Stimulated activated memory B cell treated with anti-CD40 and anti-IgM and Interleukin-4, amounts not matched to agents 10 μg/mL and 1 μg/mL and 100 μg/mL, for 72 hours (primary cell): Measurements from ENCODE around the gene TNS4.

Experiments used
- ATAC-seq: fragments of 150-1000 bp; cut with Tn5 transposase; 2 replicates; pipeline ENCODE4 v1.10.0; 2021
- H3K27ac Mint-ChIP-seq: one replicate; pipeline ENCODE4 v1.8.0; 2022; ENCODE audit warnings: mild to moderate bottlenecking, mixed read lengths
- H3K27me3 Mint-ChIP-seq: one replicate; pipeline ENCODE4 v1.8.0; 2022; ENCODE audit warnings: mixed read lengths
- H3K36me3 Mint-ChIP-seq: one replicate; pipeline ENCODE4 v1.8.0; 2022; ENCODE audit warnings: mixed read lengths
- H3K4me1 Mint-ChIP-seq: one replicate; pipeline ENCODE4 v1.8.0; 2022; ENCODE audit warnings: mixed read lengths
- H3K4me3 Mint-ChIP-seq: one replicate; pipeline ENCODE4 v1.8.0; 2022; ENCODE audit warnings: mild to moderate bottlenecking, moderate library complexity, mixed read lengths
- H3K9me3 Mint-ChIP-seq: one replicate; pipeline ENCODE4 v1.8.0; 2022; ENCODE audit warnings: mixed read lengths

Gene TNS4

GRCh38 chr17:40467281-40467867, 34.0 kb downstream of the TNS4 start:
- peaks cover 26% of the 10 kb centered on the region for H3K27me3 Mint-ChIP-seq
- no peaks in the 10 kb centered on the region for H3K36me3 Mint-ChIP-seq
- no peaks in the 10 kb centered on the region for H3K4me1 Mint-ChIP-seq
- H3K4me3 Mint-ChIP-seq = no peak overlapping the region
- H3K9me3 Mint-ChIP-seq = no peaks in the 10 kb centered on the region
- ATAC-seq = no peak
- H3K27ac Mint-ChIP-seq = no peak overlapping the region

DNA sequence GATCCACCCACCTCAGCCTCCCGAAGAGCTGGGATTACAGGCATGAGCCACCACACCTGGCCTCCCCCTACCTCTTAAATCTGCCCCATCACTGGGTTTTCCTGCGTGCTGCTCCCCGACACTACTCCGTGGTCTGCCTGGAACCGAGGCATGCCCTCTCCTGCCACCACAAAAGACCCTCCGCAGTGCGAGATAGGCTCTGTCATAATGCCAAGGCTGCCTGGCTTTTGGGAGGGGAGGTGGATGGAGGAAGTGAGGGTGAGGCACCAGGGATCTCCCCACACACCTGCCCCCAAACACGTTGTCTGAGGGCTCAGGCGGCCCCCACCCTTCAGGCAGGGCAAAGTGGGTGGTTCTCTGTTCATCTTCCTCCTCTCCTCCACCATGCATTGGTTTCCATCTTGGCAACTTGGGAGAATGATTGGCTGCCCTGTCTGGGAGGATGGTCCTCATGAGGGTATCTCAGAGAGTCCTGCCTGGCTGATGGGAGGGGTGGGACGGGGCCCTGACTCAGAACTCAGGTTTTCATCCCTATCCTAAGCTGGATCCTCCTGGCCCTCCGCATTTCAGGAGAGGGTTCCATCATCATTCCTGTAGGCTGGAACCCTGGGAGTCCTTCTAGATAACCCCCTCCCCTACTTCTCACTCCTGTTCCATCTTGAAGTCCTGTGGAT, 35.0 kb downstream of the TNS4 start:
- H3K36me3 Mint-ChIP-seq = no peaks in the 10 kb centered on the region
- H3K27me3 Mint-ChIP-seq = peaks cover 17% of the 10 kb centered on the region
- no peaks in the 10 kb centered on the region for H3K9me3 Mint-ChIP-seq
- no peak overlapping the region for H3K27ac Mint-ChIP-seq
- no peaks in the 10 kb centered on the region for H3K4me1 Mint-ChIP-seq
- H3K4me3 Mint-ChIP-seq = no peak overlapping the region
- ATAC-seq = no peak

DNA sequence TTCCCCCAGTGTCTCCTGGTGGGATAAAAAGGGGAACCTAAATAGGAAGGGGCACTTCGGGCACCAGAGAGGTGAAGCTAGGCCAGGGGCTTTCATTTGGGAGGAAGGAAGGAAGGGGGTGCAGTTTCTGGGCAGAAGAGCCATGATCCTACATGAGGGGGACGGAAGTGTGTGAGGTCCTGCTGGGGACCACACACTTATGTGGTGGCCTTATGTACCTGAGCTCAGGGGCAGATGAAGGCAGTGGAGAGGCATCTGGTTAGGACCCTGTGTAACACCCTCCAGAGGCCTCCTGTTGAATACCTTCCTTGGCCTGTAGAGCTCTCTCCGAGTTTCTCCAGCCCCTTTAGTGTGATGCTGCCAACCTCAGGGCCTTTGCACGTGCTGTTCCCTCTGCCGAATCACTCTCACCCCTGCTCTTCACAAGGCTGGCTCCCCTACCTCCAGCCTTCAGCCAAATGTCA, 37.0 kb downstream of the TNS4 start:
- Mint-ChIP-seq H3K27me3 (peaks cover 5% of the 10 kb centered on the region), H3K9me3 (no peaks in the 10 kb centered on the region), H3K36me3 (no peaks in the 10 kb centered on the region), H3K27ac (no peak overlapping the region), H3K4me1 (no peaks in the 10 kb centered on the region), H3K4me3 (no peak overlapping the region)
- no peak for ATAC-seq

GRCh38 chr17:40463122-40463550, 38.3 kb downstream of the TNS4 start:
- H3K27me3 Mint-ChIP-seq = no peaks in the 10 kb centered on the region
- H3K36me3 Mint-ChIP-seq = no peaks in the 10 kb centered on the region
- H3K9me3 Mint-ChIP-seq = no peaks in the 10 kb centered on the region
- no peak for ATAC-seq
- H3K4me1 Mint-ChIP-seq = no peaks in the 10 kb centered on the region
- H3K27ac Mint-ChIP-seq = no peak overlapping the region
- no peak overlapping the region for H3K4me3 Mint-ChIP-seq

- no peaks in the 10 kb centered on the region for H3K36me3 Mint-ChIP-seq
- H3K4me3 Mint-ChIP-seq = no peak overlapping the region
- H3K27ac Mint-ChIP-seq = no peak overlapping the region
- H3K9me3 Mint-ChIP-seq = no peaks in the 10 kb centered on the region
- ATAC-seq = no peak
- no peaks in the 10 kb centered on the region for H3K27me3 Mint-ChIP-seq
- H3K4me1 Mint-ChIP-seq = no peaks in the 10 kb centered on the region
Measured at GRCh38 chr17:40462343-40463121, 38.9 kb downstream of the TNS4 start.

DNA sequence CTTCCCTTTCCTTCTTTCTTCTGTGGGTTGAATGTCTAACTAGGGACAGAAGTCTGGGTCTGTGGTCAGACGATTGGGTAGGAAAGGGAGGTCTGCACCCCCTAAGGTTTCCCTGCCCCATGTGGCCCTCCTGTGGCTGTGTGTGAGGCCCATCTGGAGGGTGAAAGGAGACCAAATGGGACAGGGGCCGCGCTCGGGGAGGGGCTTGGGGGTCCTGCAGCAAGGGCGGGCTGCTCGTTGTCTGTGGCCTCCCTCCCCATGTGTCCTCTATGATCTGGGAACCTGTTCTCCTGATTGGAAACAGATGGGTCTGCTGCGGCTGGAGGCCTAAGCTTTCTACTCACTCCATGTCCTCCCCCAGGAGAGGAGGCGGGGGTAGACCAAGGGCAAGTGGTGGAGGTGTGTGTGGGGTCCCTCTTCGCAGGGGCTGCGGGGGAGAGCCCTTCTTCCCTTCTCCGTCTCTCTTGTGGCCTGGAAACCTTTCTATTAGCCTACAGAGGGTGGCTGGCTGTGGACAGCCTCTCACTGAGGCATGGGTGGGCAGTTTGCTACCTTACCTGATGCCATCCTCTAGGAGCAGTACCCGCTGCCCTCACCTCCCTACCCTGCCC, 39.6 kb downstream of the TNS4 start:
- Mint-ChIP-seq H3K9me3 (no peaks in the 10 kb centered on the region), H3K4me3 (no peak overlapping the region), H3K36me3 (no peaks in the 10 kb centered on the region), H3K27me3 (no peaks in the 10 kb centered on the region), H3K27ac (no peak overlapping the region), H3K4me1 (no peaks in the 10 kb centered on the region)
- ATAC-seq = peak; percentile 13

GRCh38 chr17:40460968-40461731, 40.3 kb downstream of the TNS4 start:
- no peak overlapping the region for H3K4me3 Mint-ChIP-seq
- no peak overlapping the region for H3K27ac Mint-ChIP-seq
- no peaks in the 10 kb centered on the region for H3K36me3 Mint-ChIP-seq
- H3K4me1 Mint-ChIP-seq = no peaks in the 10 kb centered on the region
- no peak for ATAC-seq
- no peaks in the 10 kb centered on the region for H3K9me3 Mint-ChIP-seq
- no peaks in the 10 kb centered on the region for H3K27me3 Mint-ChIP-seq

DNA sequence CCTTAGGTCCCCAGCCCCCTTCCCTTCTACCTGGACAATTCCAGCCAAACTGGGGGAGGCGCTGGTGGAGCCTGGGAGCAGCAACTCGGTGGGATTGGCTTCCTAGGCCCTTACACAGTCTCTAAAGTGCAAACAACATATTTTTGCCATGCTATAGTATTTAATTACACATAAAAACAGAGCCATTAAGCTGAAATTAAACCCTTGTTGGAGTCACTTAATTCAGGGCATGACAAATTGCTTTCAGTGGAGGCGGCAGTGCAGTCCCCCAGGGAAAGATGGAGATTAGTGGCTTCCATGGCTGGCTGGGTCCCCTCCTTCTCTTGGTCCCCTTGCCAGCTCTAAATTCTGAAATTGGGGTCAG, 40.8 kb downstream of the TNS4 start:
- H3K27ac Mint-ChIP-seq = no peak overlapping the region
- no peaks in the 10 kb centered on the region for H3K9me3 Mint-ChIP-seq
- no peaks in the 10 kb centered on the region for H3K27me3 Mint-ChIP-seq
- ATAC-seq = no peak
- H3K4me3 Mint-ChIP-seq = no peak overlapping the region
- no peaks in the 10 kb centered on the region for H3K4me1 Mint-ChIP-seq
- H3K36me3 Mint-ChIP-seq = no peaks in the 10 kb centered on the region

- Mint-ChIP-seq H3K36me3 (no peaks in the 10 kb centered on the region), H3K27me3 (no peaks in the 10 kb centered on the region), H3K27ac (no peak overlapping the region), H3K4me1 (no peaks in the 10 kb centered on the region), H3K9me3 (no peaks in the 10 kb centered on the region), H3K4me3 (no peak overlapping the region)
- ATAC-seq = no peak
Measured at GRCh38 chr17:40459636-40460603, 41.5 kb downstream of the TNS4 start.

DNA sequence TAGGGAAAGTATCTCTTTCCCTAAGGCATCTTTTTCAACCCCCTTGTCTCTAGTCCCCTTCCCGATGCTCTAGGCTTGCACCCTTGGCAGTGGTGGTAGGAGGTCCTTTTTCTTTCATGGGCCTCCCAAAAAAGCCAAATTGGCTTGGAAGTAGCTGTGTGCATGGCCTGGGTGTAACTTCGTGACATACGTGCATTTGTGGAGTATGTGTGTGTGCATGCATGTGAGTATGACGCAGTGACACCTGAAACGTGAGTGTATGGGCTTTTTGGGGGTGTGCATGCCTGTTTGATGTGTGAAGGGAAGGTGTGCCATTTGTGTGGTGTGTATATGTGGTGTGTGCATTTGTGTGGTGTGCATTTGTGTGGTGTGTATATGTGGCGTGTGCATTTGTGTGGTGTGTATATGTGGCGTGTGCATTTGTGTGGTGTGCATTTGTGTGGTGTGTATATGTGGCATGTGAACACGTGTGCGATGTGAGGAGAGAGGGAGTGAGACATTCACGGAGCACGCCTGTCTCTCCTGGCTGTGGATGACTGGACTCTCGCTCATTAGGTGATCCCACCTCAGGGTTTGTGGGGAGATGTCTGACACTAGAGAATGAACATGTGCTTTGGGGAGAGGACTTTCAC, 42.5 kb downstream of the TNS4 start:
- no peaks in the 10 kb centered on the region for H3K4me1 Mint-ChIP-seq
- no peak for ATAC-seq
- no peak overlapping the region for H3K27ac Mint-ChIP-seq
- H3K4me3 Mint-ChIP-seq = no peak overlapping the region
- H3K27me3 Mint-ChIP-seq = no peaks in the 10 kb centered on the region
- no peaks in the 10 kb centered on the region for H3K36me3 Mint-ChIP-seq
- no peaks in the 10 kb centered on the region for H3K9me3 Mint-ChIP-seq

DNA sequence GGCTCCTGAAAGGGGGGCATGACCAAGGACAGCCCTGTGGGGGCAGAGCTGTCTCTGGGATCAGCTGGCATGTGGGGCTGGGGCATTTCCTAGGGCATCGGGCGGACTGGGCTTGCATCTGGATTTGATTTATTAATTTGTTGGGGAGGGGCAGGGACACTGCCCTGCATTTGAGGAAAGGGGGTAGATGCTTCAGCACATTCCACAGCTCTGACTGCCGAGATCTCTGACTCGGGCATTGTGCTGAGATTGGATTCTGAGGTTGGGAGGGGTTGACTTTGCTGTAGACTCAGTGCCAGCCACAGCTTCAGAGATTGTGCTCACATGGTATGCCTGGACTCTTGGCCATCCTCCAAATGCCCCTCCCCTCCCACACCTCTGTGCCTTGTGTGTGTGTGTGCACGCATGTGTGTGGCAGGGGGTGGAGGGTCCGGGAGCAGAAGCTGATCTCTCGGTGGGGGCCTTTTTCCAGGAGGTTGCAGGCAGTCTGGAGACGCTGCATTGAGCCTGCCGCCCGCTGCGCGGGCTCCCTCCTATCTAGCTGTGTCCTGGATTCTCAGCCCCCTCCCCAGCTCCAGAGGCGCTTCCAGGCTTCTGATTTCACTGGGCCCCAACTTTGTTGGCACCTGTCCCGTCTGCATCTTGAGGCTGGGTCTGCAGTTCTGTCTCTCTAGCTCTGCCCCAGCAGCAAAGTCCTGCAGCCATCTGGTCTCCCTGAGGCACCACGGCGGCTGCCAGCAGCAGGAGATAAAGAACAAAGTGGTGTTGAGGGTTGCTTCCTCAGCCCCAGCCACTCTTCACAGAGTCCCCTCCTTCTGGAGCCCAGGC, 43.2 kb downstream of the TNS4 start:
- Mint-ChIP-seq H3K4me3 (no peak overlapping the region), H3K9me3 (no peaks in the 10 kb centered on the region), H3K4me1 (no peaks in the 10 kb centered on the region), H3K36me3 (no peaks in the 10 kb centered on the region), H3K27me3 (no peaks in the 10 kb centered on the region), H3K27ac (no peak overlapping the region)
- ATAC-seq = no peak

DNA sequence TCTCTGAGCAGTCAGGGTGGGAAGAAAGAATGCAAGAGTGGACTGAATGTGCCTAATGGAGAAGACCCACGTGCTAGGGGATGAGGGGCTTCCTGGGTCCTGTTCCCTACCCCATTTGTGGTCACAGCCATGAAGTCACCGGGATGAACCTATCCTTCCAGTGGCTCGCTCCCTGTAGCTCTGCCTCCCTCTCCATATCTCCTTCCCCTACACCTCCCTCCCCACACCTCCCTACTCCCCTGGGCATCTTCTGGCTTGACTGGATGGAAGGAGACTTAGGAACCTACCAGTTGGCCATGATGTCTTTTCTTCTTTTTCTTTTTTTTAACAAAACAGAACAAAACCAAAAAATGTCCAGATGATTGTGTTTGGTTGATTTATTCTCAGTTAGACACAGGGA, 44.1 kb downstream of the TNS4 start:
- Mint-ChIP-seq H3K4me3 (no peak overlapping the region), H3K27ac (no peak overlapping the region), H3K27me3 (no peaks in the 10 kb centered on the region), H3K4me1 (no peaks in the 10 kb centered on the region), H3K9me3 (no peaks in the 10 kb centered on the region), H3K36me3 (no peaks in the 10 kb centered on the region)
- no peak for ATAC-seq

GRCh38 chr17:40456396-40456951, 44.9 kb downstream of the TNS4 start:
- H3K4me3 Mint-ChIP-seq = no peak overlapping the region
- no peak overlapping the region for H3K27ac Mint-ChIP-seq
- ATAC-seq = no peak
- H3K9me3 Mint-ChIP-seq = no peaks in the 10 kb centered on the region
- no peaks in the 10 kb centered on the region for H3K27me3 Mint-ChIP-seq
- H3K36me3 Mint-ChIP-seq = no peaks in the 10 kb centered on the region
- no peaks in the 10 kb centered on the region for H3K4me1 Mint-ChIP-seq
